K562 (cell line): ENCODE results near the gene ATL3. TPM values are rescaled to one million over a fixed set of nuclear protein-coding genes. Genes with fewer than 3 reads are reported as not detected.

Experiments
- ATAC-seq: fragments of 200-7000 bp; cut with Tn5 transposase; 3 replicates; pipeline ENCODE4 v1.9.1; 2020; ENCODE audit warnings: moderate library complexity
- BruUV-seq: library from RNA; stranded (reverse); fragments of 400-500 nt; replicated peaks from 2 replicates; lab custom pipeline; 2021; lab: Mats Ljungman, UMichigan
- CTCF ChIA-PET: fragments of 300-600 bp; formaldehyde crosslinking; extraction: SDS; loops from one replicate; lab custom pipeline; 2021; ENCODE audit warnings: low intra/inter-chr PET ratio; lab: Yijun Ruan, JAX
- POLR2A ChIA-PET: fragments of 300-600, 350-650 bp; sonication (Branson Sonifier 250); formaldehyde crosslinking; extraction: SDS; loops from one replicate; lab custom pipeline; 2021; ENCODE audit warnings: antibody characterized with exemption, inconsistent platforms; lab: Yijun Ruan, JAX
- DNase-seq, 4 experiments: peaks; one replicate each; pipeline versions ENCODE4 v3.0.0 to v3.0.0-alpha.2; 2011 to 2018; ENCODE audit warnings: low spot score in 3 of 4, mixed read lengths in 3 of 4; ENCODE audit errors: extremely low read depth in 1 of 4
- FAIRE-seq: peaks from 2 replicates; lab custom pipeline; 2011; peaks lifted over from hg19 to GRCh38; lab: Jason Lieb, UNC
- H2AFZ ChIP-seq: 2 replicates; pipeline ENCODE4 v1.6.0; 2011; ENCODE audit warnings: low read depth, low read length, control low read depth, inconsistent platforms
- H3K27ac ChIP-seq: fragments of 200-600 bp; 3 replicates; pipeline ENCODE4 v1.8.0; 2011; ENCODE audit warnings: low read depth, mild to moderate bottlenecking, control low read depth, inconsistent platforms, low read length, moderate library complexity, mixed read lengths; ENCODE audit errors: extremely low read depth
- H3K27me3 ChIP-seq, 2 experiments: fragments of 300-600 bp in 1 of 2; 2 replicates in 1 of 2; 3 replicates in 1 of 2; pipeline versions ENCODE4 v1.6.0 to v1.8.0; 2011; ENCODE audit warnings: inconsistent platforms in 2 of 2, low read length in 2 of 2, mild to moderate bottlenecking in 1 of 2, mixed read lengths in 1 of 2, moderate library complexity in 1 of 2; ENCODE audit not compliant: control insufficient read depth in 2 of 2, insufficient read depth in 2 of 2
- H3K36me3 ChIP-seq: fragments of 300-600 bp; 3 replicates; pipeline ENCODE4 v1.8.0; 2011; ENCODE audit warnings: mild to moderate bottlenecking, low read length, inconsistent platforms; ENCODE audit not compliant: control insufficient read depth, insufficient read depth
- H3K4me1 ChIP-seq, 2 experiments: fragments of 200-600 bp in 1 of 2; replicated peaks in 1 of 2; 2 replicates in 1 of 2; 3 replicates in 1 of 2; pipeline versions ENCODE4 v1.5.1 to v1.8.0; 2011; ENCODE audit warnings: inconsistent platforms in 2 of 2, low read length in 2 of 2, mild to moderate bottlenecking in 1 of 2, mixed read lengths in 1 of 2, moderate library complexity in 1 of 2; ENCODE audit not compliant: control insufficient read depth in 2 of 2, insufficient read depth in 2 of 2
- H3K4me2 ChIP-seq: 2 replicates; pipeline ENCODE4 v1.6.1; 2011; ENCODE audit warnings: low read length, control low read depth, inconsistent platforms, mixed read lengths; ENCODE audit not compliant: insufficient read depth
- H3K4me3 ChIP-seq: fragments of 200-600 bp; sonication (generic), shearing (Covaris generic); 2 replicates; pipeline ENCODE4 v1.5.1; 2016; ENCODE audit warnings: control low read depth, inconsistent platforms
- H3K79me2 ChIP-seq: fragments of 200-600 bp; 3 replicates; pipeline ENCODE4 v1.8.0; 2011; ENCODE audit warnings: low read length, inconsistent platforms; ENCODE audit not compliant: control insufficient read depth, insufficient read depth
- H3K9ac ChIP-seq, 2 experiments: 2 replicates each; pipeline versions ENCODE4 v1.6.0 to v1.6.1; 2011; ENCODE audit warnings: low read depth in 2 of 2, low read length in 2 of 2, control low read depth in 1 of 2, inconsistent platforms in 1 of 2, mild to moderate bottlenecking in 1 of 2, mixed read lengths in 1 of 2; ENCODE audit not compliant: insufficient read depth in 1 of 2
- H3K9me1 ChIP-seq: one replicate; pipeline ENCODE4 v1.6.0; 2011; ENCODE audit warnings: inconsistent platforms, mild to moderate bottlenecking, low read length, moderate library complexity; ENCODE audit not compliant: control insufficient read depth, insufficient read depth
- H3K9me3 ChIP-seq: replicated peaks from 2 replicates; pipeline ENCODE4 v1.5.1; 2011; ENCODE audit warnings: low read depth, low read length, inconsistent platforms; ENCODE audit not compliant: control insufficient read depth, insufficient read depth
- H4K20me1 ChIP-seq: replicated peaks from 2 replicates; pipeline ENCODE4 v1.6.1; 2011; ENCODE audit warnings: low read length, inconsistent platforms, mixed read lengths; ENCODE audit not compliant: control insufficient read depth, insufficient read depth
- HIVEP1 ChIP-seq: fragments of 250-450 bp; sonication (Bioruptor Pico); IDR thresholded peaks from 2 replicates; pipeline ENCODE4 v1.4.0; 2020; ENCODE audit warnings: mild to moderate bottlenecking
- KDM4B ChIP-seq, 2 experiments: fragments of 450-650 bp in 1 of 2; sonication (generic) in 1 of 2; IDR thresholded peaks; 2 replicates each; pipeline ENCODE4 v1.6.1; 2016 to 2017; ENCODE audit warnings: borderline replicate concordance in 2 of 2, antibody characterized with exemption in 1 of 2, low read depth in 1 of 2, mild to moderate bottlenecking in 1 of 2
- MAFF ChIP-seq: IDR thresholded peaks from 2 replicates; pipeline ENCODE4 v1.6.1; 2012; ENCODE audit warnings: low read length, improper control_type of control experiment
- MAFG ChIP-seq: fragments of 450-650 bp; conservative IDR thresholded peaks from 2 replicates; pipeline ENCODE4 v1.6.1; 2016; ENCODE audit warnings: missing genetic modification characterization, missing compliant biosample characterization
- NFE2 ChIP-seq: IDR thresholded peaks from 2 replicates; pipeline ENCODE4 v1.6.1; 2014; ENCODE audit warnings: antibody characterized with exemption, low read depth
- PHB ChIP-seq: fragments of 250-450 bp; sonication (Bioruptor Pico); IDR thresholded peaks from 2 replicates; pipeline ENCODE4 v1.5.0; 2021
- SAP30 ChIP-seq: fragments of 200-600 bp; sonication (generic); IDR thresholded peaks from 2 replicates; pipeline ENCODE4 v1.6.1; 2012; ENCODE audit warnings: borderline replicate concordance, low read depth, mild to moderate bottlenecking, moderate library complexity, low read length, control low read depth, inconsistent platforms; ENCODE audit not compliant: insufficient read depth, poor library complexity, severe bottlenecking
- SRSF3 ChIP-seq: fragments of 200-400 bp; formaldehyde crosslinking; IDR thresholded peaks from 2 replicates; pipeline ENCODE4 v1.6.1; 2016; ENCODE audit warnings: mild to moderate bottlenecking, low read length, moderate library complexity; ENCODE audit not compliant: insufficient read depth
- ZC3H8 ChIP-seq: fragments of 450-650 bp; IDR thresholded peaks from 2 replicates; pipeline ENCODE4 v1.6.1; 2017
- ZNF146 ChIP-seq: IDR thresholded peaks from one replicate; pipeline ENCODE4 v1.6.1; 2018; ENCODE audit warnings: missing compliant biosample characterization; ENCODE audit not compliant: unreplicated experiment
- ZNF316 ChIP-seq: fragments of 450-650 bp; IDR thresholded peaks from 2 replicates; pipeline ENCODE4 v1.6.1; 2016
- WGBS: fragments of 100-300 bp; shearing (Covaris generic); methylation state at CpG from one replicate; pipeline ENCODE4 v1.1.6; 2016; ENCODE audit warnings: low coverage, mixed read lengths; ENCODE audit not compliant: insufficient coverage; ENCODE audit errors: missing lambda C conversion rate; 5-methylcytosine and 5-hydroxymethylcytosine counted together
- in situ Hi-C: fragments of 300-500 bp; cut with MboI; formaldehyde crosslinking; loops from 4 replicates; pipeline ENCODE4 v1.15.0; 2018; ENCODE audit warnings: inconsistent platforms, mixed read lengths
- intact Hi-C: fragments of 100-400 bp; cut with micrococcal nuclease; formaldehyde crosslinking; loops from 2 replicates; pipeline ENCODE4 v1.14.2; 2022
- polyA plus RNA-seq, 8 experiments: library from polyadenylated mRNA; depleted of rRNA in 4 of 8; stranded (reverse) in 5 of 8; unstranded in 3 of 8; fragments of >200 nt; fragmentation: Nextera tagmentation in 2 of 8; fragmentation: Illumina TruSeq in 1 of 8; extraction: Ambion mirVana in 2 of 8; extraction: Trizol in 1 of 8; gene quantifications; 2 replicates each; pipeline versions ENCODE4 v1.2.1 to v1.2.3, GENCODE V29; 2011 to 2014; ENCODE audit warnings: inconsistent platforms in 1 of 8, missing spikeins in 1 of 8
- total RNA-seq, 7 experiments: library from RNA; depleted of rRNA in 6 of 7; stranded (reverse); fragments of >200 nt in 6 of 7; fragmentation: Illumina TruSeq in 2 of 7; extraction: Trizol in 2 of 7; gene quantifications; 2 replicates each; pipeline versions ENCODE4 v1.2.1 to v1.2.3, GENCODE V29; 2011 to 2021; ENCODE audit warnings: low replicate concordance in 1 of 7
- TF ChIP-seq, protein P1 (sequence below), 3 experiments: IDR thresholded peaks in 2 of 3; conservative IDR thresholded peaks in 1 of 3; 2 replicates each; pipeline ENCODE4 v1.5.1; 2011 to 2012; ENCODE audit warnings: low read length in 3 of 3, mild to moderate bottlenecking in 3 of 3, control low read depth in 2 of 3, improper control_type of control experiment in 1 of 3, inconsistent platforms in 1 of 3, low read depth in 1 of 3, mixed read lengths in 1 of 3, moderate library complexity in 1 of 3; ENCODE audit not compliant: insufficient read depth in 2 of 3
- TF ChIP-seq, protein P2 (sequence below): fragments of 450-650 bp; IDR thresholded peaks from 2 replicates; pipeline ENCODE4 v1.6.1; 2016; ENCODE audit warnings: low read depth

ATL3 gene
- total and polyA plus RNA-seq, 9 of the 15 experiments (the other 6 are each of a cell fraction or from before 2014, with no cell fraction given): 18.2 to 39.8 (median 23.9) TPM

DNA sequence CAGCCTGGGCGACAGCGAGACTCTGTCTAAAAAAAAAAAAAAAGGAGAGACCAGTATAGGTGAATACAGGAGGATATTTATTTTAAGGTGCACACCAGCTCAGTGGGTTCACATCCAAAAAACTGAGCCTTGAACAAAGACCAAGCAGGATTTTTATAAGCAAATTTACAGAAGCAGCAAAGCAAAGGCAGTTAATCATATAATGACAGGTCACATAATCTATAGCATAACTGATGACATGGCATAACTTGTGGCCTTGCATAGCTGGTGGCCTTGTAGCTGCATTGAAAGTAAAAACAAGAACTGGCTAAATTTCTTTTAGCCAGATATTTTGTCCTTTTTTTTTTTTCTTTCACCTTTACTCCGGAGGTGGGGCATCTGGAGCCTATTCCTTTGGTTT, 54.2 kb downstream of the ATL3 start:
- H3K4me1 ChIP-seq: peaks cover 0 to 15% of the 10 kb centered on the region in 2 experiments; a peak in 3 of 5 replicates
- WGBS: 9% methylated on average over 1 of the region's 3 CpGs
- no TSS peak for BruUV-seq
- in situ Hi-C loops (no loop called here), intact Hi-C loops (no loop called here)
- no peak overlapping the region for H3K9ac ChIP-seq
- ATAC-seq (no peak), DNase-seq (no peak), FAIRE-seq (no peak)
- POLR2A ChIA-PET: interaction anchor here (0.6 kb wide), 1 partner anchor 32 kb away, joined by 3 read pairs; no protein-coding TSS in a partner anchor
- no peak overlapping the region for H3K4me3 ChIP-seq
- H3K27ac ChIP-seq: no peak overlapping the region
- H4K20me1 ChIP-seq: no peaks in the 10 kb centered on the region
- H2AFZ ChIP-seq: no peak overlapping the region
- CTCF ChIA-PET: no interaction called here
- H3K79me2 ChIP-seq: no peaks in the 10 kb centered on the region
- no peaks in the 10 kb centered on the region for H3K36me3 ChIP-seq
- H3K9me3 ChIP-seq: no peaks in the 10 kb centered on the region
- no peaks in the 10 kb centered on the region for H3K27me3 ChIP-seq
- H3K9me1 ChIP-seq: no peaks in the 10 kb centered on the region
- H3K4me2 ChIP-seq: no peak overlapping the region
- peak; percentile 17; the same call in 1 of the 2 replicates for TF ChIP-seq NFE2
- peak; percentile 93 for TF ChIP-seq ZNF316
- no peak for TF ChIP-seq ZC3H8
- TF ChIP-seq, protein P1, sequence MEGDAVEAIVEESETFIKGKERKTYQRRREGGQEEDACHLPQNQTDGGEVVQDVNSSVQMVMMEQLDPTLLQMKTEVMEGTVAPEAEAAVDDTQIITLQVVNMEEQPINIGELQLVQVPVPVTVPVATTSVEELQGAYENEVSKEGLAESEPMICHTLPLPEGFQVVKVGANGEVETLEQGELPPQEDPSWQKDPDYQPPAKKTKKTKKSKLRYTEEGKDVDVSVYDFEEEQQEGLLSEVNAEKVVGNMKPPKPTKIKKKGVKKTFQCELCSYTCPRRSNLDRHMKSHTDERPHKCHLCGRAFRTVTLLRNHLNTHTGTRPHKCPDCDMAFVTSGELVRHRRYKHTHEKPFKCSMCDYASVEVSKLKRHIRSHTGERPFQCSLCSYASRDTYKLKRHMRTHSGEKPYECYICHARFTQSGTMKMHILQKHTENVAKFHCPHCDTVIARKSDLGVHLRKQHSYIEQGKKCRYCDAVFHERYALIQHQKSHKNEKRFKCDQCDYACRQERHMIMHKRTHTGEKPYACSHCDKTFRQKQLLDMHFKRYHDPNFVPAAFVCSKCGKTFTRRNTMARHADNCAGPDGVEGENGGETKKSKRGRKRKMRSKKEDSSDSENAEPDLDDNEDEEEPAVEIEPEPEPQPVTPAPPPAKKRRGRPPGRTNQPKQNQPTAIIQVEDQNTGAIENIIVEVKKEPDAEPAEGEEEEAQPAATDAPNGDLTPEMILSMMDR (IDR thresholded peaks at IDR 0.05 in 2 of 3, conservative IDR thresholded peaks at IDR 0.05 in 1 of 3; ENCODE audit: insufficient read depth in 2 of 3, low read depth in 1 of 3, low read length in 3 of 3): no peak
- peak; percentile 77 for TF ChIP-seq MAFG
- TF ChIP-seq KDM4B (IDR thresholded peaks at IDR 0.05; ENCODE audit: borderline replicate concordance in 2 of 2, low read depth in 1 of 2): no peak
- no peak for TF ChIP-seq ZNF146
- TF ChIP-seq MAFF: peak; percentile 62
- TF ChIP-seq HIVEP1 (CRISPR knock-in tag): no peak
- TF ChIP-seq, protein P2, sequence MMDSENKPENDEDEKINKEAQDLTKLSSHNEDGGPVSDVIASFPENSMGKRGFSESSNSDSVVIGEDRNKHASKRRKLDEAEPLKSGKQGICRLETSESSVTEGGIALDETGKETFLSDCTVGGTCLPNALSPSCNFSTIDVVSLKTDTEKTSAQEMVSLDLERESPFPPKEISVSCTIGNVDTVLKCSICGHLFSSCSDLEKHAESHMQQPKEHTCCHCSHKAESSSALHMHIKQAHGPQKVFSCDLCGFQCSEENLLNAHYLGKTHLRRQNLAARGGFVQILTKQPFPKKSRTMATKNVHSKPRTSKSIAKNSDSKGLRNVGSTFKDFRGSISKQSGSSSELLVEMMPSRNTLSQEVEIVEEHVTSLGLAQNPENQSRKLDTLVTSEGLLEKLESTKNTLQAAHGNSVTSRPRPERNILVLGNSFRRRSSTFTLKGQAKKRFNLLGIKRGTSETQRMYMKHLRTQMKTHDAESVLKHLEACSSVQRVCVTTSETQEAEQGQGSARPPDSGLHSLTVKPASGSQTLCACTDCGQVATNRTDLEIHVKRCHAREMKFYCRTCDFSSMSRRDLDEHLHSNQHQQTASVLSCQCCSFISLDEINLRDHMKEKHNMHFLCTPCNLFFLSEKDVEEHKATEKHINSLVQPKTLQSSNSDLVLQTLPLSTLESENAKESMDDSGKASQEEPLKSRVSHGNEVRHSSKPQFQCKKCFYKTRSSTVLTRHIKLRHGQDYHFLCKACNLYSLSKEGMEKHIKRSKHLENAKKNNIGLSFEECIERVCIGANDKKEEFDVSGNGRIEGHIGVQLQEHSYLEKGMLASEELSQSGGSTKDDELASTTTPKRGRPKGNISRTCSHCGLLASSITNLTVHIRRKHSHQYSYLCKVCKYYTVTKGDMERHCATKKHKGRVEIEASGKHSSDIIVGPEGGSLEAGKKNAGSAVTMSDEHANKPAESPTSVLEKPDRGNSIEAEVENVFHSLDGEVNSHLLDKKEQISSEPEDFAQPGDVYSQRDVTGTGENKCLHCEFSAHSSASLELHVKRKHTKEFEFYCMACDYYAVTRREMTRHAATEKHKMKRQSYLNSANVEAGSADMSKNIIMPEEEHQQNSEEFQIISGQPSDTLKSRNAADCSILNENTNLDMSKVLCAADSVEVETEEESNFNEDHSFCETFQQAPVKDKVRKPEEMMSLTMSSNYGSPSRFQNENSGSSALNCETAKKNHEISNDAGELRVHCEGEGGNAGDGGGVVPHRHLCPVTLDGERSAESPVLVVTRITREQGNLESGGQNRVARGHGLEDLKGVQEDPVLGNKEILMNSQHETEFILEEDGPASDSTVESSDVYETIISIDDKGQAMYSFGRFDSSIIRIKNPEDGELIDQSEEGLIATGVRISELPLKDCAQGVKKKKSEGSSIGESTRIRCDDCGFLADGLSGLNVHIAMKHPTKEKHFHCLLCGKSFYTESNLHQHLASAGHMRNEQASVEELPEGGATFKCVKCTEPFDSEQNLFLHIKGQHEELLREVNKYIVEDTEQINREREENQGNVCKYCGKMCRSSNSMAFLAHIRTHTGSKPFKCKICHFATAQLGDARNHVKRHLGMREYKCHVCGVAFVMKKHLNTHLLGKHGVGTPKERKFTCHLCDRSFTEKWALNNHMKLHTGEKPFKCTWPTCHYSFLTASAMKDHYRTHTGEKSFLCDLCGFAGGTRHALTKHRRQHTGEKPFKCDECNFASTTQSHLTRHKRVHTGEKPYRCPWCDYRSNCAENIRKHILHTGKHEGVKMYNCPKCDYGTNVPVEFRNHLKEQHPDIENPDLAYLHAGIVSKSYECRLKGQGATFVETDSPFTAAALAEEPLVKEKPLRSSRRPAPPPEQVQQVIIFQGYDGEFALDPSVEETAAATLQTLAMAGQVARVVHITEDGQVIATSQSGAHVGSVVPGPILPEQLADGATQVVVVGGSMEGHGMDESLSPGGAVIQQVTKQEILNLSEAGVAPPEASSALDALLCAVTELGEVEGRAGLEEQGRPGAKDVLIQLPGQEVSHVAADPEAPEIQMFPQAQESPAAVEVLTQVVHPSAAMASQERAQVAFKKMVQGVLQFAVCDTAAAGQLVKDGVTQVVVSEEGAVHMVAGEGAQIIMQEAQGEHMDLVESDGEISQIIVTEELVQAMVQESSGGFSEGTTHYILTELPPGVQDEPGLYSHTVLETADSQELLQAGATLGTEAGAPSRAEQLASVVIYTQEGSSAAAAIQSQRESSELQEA: no peak
- no peak for TF ChIP-seq SRSF3
- TF ChIP-seq PHB (CRISPR knock-in tag): no peak
- TF ChIP-seq SAP30: no peak
